ENCODE results near the gene FAM117A.

DNA sequence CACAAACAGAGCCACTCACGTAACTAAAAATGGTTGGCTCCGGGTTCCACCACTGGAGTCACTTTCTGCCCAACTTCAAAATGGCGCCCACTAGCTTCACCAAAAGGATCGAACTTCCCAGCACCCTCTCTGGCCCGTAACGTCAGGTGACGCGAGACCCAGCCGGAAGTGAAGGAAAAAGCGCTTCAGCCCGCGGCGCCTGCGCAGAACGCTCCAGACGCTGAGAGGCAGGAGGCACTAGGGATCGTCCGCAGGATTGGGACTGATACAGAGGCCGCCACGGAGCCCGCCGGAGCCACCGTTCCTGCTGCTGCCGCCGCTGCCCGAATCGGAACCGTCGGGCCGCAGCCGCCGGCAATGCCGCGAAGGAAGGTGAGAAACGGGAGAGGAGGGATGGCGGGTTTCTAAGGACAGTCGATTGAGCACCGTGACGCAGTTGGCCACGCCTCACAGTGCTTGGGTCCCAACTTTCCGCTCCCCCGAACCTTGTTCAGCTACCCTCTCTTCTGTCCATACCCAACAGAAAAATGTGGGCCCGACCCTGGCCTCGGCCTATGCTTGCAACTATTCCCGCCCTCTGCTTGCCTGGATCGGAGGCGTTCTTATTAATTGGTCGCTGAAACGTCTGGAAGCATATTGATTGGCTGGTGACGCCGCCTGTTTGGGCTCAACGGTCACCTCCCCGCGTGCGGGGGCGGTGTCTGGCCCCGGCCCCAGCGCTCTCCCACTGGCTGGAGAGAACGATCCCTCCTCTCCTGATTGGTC lies 24.7 kb upstream of the FAM117A start, which contains the start of gene KAT7:
- TF ChIP-seq, protein P1, sequence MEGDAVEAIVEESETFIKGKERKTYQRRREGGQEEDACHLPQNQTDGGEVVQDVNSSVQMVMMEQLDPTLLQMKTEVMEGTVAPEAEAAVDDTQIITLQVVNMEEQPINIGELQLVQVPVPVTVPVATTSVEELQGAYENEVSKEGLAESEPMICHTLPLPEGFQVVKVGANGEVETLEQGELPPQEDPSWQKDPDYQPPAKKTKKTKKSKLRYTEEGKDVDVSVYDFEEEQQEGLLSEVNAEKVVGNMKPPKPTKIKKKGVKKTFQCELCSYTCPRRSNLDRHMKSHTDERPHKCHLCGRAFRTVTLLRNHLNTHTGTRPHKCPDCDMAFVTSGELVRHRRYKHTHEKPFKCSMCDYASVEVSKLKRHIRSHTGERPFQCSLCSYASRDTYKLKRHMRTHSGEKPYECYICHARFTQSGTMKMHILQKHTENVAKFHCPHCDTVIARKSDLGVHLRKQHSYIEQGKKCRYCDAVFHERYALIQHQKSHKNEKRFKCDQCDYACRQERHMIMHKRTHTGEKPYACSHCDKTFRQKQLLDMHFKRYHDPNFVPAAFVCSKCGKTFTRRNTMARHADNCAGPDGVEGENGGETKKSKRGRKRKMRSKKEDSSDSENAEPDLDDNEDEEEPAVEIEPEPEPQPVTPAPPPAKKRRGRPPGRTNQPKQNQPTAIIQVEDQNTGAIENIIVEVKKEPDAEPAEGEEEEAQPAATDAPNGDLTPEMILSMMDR (IDR thresholded peaks at IDR 0.05) = peak; percentile 9 to 73 (median 38)
- TF ChIP-seq POLR2A (IDR thresholded peaks at IDR 0.05) = peak; percentile 82
- peak; percentile 98 for TF ChIP-seq POLR2AphosphoS5 (IDR thresholded peaks at IDR 0.05)
